ENCODE results near the gene ST8SIA1. TPM values are rescaled to one million over a fixed set of nuclear protein-coding genes. Genes with fewer than 3 reads are reported as not detected.

ST8SIA1 gene
- total and polyA plus RNA-seq, 4 donors: 16.4 to 41.9 (median 36.3) TPM

GRCh38 chr12:22256041-22256441, 78.5 kb downstream of the ST8SIA1 start:
- no peaks in the 10 kb centered on the region for H3K9me3 ChIP-seq (ENCODE audit: control insufficient read depth, insufficient read depth, low read length)
- 25% methylated on average over 6 of the region's 7 CpGs for WGBS (ENCODE audit: insufficient coverage)
- peak in 2 of 6 donors; percentile 29 to 66 for DNase-seq (ENCODE audit: low read depth in 4 of 6, low spot score in 6 of 6)

DNA sequence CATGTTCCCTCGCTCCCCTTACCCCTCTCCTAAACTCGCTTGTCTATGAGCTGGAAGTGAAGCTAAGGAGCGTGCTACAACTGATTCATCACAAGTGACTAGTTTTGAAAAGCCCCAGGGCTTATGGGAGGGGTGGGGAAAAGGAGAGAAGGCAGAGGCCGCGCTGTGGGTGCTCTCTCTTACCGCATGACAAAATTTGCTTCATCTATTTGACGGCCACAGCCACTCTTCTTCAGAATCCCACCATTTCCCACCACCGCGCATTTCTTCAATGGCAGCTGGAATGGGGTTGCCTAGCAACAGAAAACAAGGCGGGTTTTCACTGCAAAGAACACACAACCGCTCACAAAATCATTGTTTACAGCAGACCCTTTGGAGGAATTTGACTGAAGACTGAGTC, 79.4 kb downstream of the ST8SIA1 start:
- H3K36me3 ChIP-seq (ENCODE audit: control insufficient read depth, insufficient read depth, low read length): no peaks in the 10 kb centered on the region
- peaks cover 21% of the 10 kb centered on the region for H3K4me1 ChIP-seq (ENCODE audit: control insufficient read depth, insufficient read depth, low read length)
- peak; percentile 64 to 97 (median 76) for DNase-seq (ENCODE audit: low read depth in 4 of 6, low spot score in 6 of 6)
- H3K9me3 ChIP-seq (ENCODE audit: control insufficient read depth, insufficient read depth, low read length): no peaks in the 10 kb centered on the region
- H3K4me3 ChIP-seq (ENCODE audit: low read depth, low read length): peak overlapping the region; percentile 1
- H3K27ac ChIP-seq (ENCODE audit: low read depth, low read length): peak overlapping the region; percentile 79
- no peaks in the 10 kb centered on the region for H3K27me3 ChIP-seq (ENCODE audit: control insufficient read depth, insufficient read depth, low read length)
- 7% methylated on average over 4 of the region's 11 CpGs for WGBS (ENCODE audit: insufficient coverage)

More at GRCh38 chr12:22256041-22256441, 78.5 kb downstream of the ST8SIA1 start:
- no peaks in the 10 kb centered on the region for H3K27me3 ChIP-seq (ENCODE audit: control insufficient read depth, insufficient read depth, low read length)
- H3K4me1 ChIP-seq (ENCODE audit: control insufficient read depth, insufficient read depth, low read length): peaks cover 21% of the 10 kb centered on the region
- H3K36me3 ChIP-seq (ENCODE audit: control insufficient read depth, insufficient read depth, low read length): no peaks in the 10 kb centered on the region
- H3K27ac ChIP-seq (ENCODE audit: low read depth, low read length): peak overlapping the region; percentile 79
- no peak overlapping the region for H3K4me3 ChIP-seq (ENCODE audit: low read depth, low read length)

- H3K36me3 ChIP-seq (ENCODE audit: control insufficient read depth, insufficient read depth, low read length): no peaks in the 10 kb centered on the region
- DNase-seq (ENCODE audit: low read depth in 4 of 6, low spot score in 6 of 6): peak in 2 of 6 donors; percentile 55 to 75
- peak overlapping the region; percentile 79 for H3K27ac ChIP-seq (ENCODE audit: low read depth, low read length)
- WGBS (ENCODE audit: insufficient coverage): 12% methylated on average over 4 of the region's 7 CpGs
- no peaks in the 10 kb centered on the region for H3K27me3 ChIP-seq (ENCODE audit: control insufficient read depth, insufficient read depth, low read length)
- H3K4me3 ChIP-seq (ENCODE audit: low read depth, low read length): no peak overlapping the region
- H3K4me1 ChIP-seq (ENCODE audit: control insufficient read depth, insufficient read depth, low read length): peaks cover 21% of the 10 kb centered on the region
- no peaks in the 10 kb centered on the region for H3K9me3 ChIP-seq (ENCODE audit: control insufficient read depth, insufficient read depth, low read length)
Observed at GRCh38 chr12:22254478-22254877, 80.0 kb downstream of the ST8SIA1 start.

GRCh38 chr12:22252057-22252456, 82.5 kb downstream of the ST8SIA1 start:
- no peak for DNase-seq (ENCODE audit: low read depth in 4 of 6, low spot score in 6 of 6)
- Histone ChIP-seq H3K36me3 (ENCODE audit: control insufficient read depth, insufficient read depth, low read length) (no peaks in the 10 kb centered on the region), H3K4me3 (ENCODE audit: low read depth, low read length) (no peak overlapping the region), H3K9me3 (ENCODE audit: control insufficient read depth, insufficient read depth, low read length) (no peaks in the 10 kb centered on the region), H3K4me1 (ENCODE audit: control insufficient read depth, insufficient read depth, low read length) (peaks cover 15% of the 10 kb centered on the region), H3K27ac (ENCODE audit: low read depth, low read length) (no peak overlapping the region), H3K27me3 (ENCODE audit: control insufficient read depth, insufficient read depth, low read length) (no peaks in the 10 kb centered on the region)
- no CpG with 5 or more reads among the region's 3 CpGs for WGBS (ENCODE audit: insufficient coverage)

DNA sequence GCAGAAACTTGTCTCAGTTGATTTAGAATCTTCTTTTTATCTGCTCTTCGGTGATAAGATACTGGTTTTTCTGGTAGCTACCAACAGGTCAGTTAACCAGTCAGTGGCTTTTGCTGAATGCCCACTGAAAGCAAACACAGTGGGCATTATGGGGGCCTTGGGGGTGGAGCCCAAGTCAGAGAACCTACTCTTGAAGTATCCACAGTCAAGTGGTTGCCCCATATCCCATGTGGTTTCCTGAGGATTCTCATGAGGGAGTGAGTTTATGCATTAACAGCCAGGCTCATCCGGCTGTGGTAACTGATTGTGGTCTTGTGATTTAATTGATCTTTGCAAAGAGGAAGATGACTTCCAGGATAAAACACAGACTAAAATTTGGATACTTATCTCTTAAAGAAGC, 83.7 kb downstream of the ST8SIA1 start:
- WGBS (ENCODE audit: insufficient coverage): 83% methylated on average over 1 of the region's 2 CpGs
- Histone ChIP-seq H3K36me3 (ENCODE audit: control insufficient read depth, insufficient read depth, low read length) (no peaks in the 10 kb centered on the region), H3K27ac (ENCODE audit: low read depth, low read length) (no peak overlapping the region), H3K4me1 (ENCODE audit: control insufficient read depth, insufficient read depth, low read length) (peaks cover 13% of the 10 kb centered on the region), H3K4me3 (ENCODE audit: low read depth, low read length) (no peak overlapping the region), H3K9me3 (ENCODE audit: control insufficient read depth, insufficient read depth, low read length) (no peaks in the 10 kb centered on the region), H3K27me3 (ENCODE audit: control insufficient read depth, insufficient read depth, low read length) (no peaks in the 10 kb centered on the region)
- no peak for DNase-seq (ENCODE audit: low read depth in 4 of 6, low spot score in 6 of 6)

DNA sequence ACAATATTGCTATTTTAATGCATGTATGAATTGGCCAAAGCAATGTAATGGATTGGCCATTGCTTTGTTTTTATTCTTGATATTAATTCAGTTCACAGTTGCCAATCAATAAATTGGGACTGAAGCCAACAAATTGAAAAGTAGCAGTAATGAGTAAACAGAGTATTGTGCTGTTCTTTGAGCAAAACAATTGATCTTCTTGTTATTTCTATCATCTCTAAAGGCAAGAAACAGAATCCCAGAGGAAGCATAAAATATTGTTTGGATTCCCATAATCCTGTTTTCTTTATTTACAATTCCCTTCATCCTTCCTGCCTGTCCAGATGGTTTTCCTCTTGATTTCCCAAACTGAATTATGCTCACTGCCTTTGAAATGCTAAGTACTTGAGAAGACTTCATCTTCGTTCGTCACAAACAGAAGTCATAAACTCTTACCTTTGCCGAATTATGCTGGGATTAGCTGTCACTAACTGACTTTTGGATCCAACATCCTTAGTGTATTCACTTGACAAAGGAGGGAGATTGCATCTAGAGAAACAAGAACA, 85.9 kb downstream of the ST8SIA1 start:
- no CpG with 5 or more reads among the region's 3 CpGs for WGBS (ENCODE audit: insufficient coverage)
- Histone ChIP-seq H3K9me3 (ENCODE audit: control insufficient read depth, insufficient read depth, low read length) (no peaks in the 10 kb centered on the region), H3K4me1 (ENCODE audit: control insufficient read depth, insufficient read depth, low read length) (no peaks in the 10 kb centered on the region), H3K4me3 (ENCODE audit: low read depth, low read length) (no peak overlapping the region), H3K27ac (ENCODE audit: low read depth, low read length) (no peak overlapping the region), H3K36me3 (ENCODE audit: control insufficient read depth, insufficient read depth, low read length) (peaks cover 2% of the 10 kb centered on the region), H3K27me3 (ENCODE audit: control insufficient read depth, insufficient read depth, low read length) (no peaks in the 10 kb centered on the region)
- DNase-seq (ENCODE audit: low read depth in 4 of 6, low spot score in 6 of 6): no peak

GRCh38 chr12:22248121-22248520, 86.4 kb downstream of the ST8SIA1 start:
- no peaks in the 10 kb centered on the region for H3K27me3 ChIP-seq (ENCODE audit: control insufficient read depth, insufficient read depth, low read length)
- peak in 1 of 6 donors; percentile 57 for DNase-seq (ENCODE audit: low read depth in 4 of 6, low spot score in 6 of 6)
- no peaks in the 10 kb centered on the region for H3K4me1 ChIP-seq (ENCODE audit: control insufficient read depth, insufficient read depth, low read length)
- no peak overlapping the region for H3K27ac ChIP-seq (ENCODE audit: low read depth, low read length)
- no peak overlapping the region for H3K4me3 ChIP-seq (ENCODE audit: low read depth, low read length)
- peaks cover 2% of the 10 kb centered on the region for H3K36me3 ChIP-seq (ENCODE audit: control insufficient read depth, insufficient read depth, low read length)
- H3K9me3 ChIP-seq (ENCODE audit: control insufficient read depth, insufficient read depth, low read length): no peaks in the 10 kb centered on the region
- WGBS (ENCODE audit: insufficient coverage): 53% methylated on average over 5 of the region's 6 CpGs

- H3K27ac ChIP-seq (ENCODE audit: low read depth, low read length): no peak overlapping the region
- no peak for DNase-seq (ENCODE audit: low read depth in 4 of 6, low spot score in 6 of 6)
- 43% methylated on average over 3 of the region's 9 CpGs for WGBS (ENCODE audit: insufficient coverage)
- peaks cover 2% of the 10 kb centered on the region for H3K36me3 ChIP-seq (ENCODE audit: control insufficient read depth, insufficient read depth, low read length)
- no peaks in the 10 kb centered on the region for H3K4me1 ChIP-seq (ENCODE audit: control insufficient read depth, insufficient read depth, low read length)
- no peaks in the 10 kb centered on the region for H3K9me3 ChIP-seq (ENCODE audit: control insufficient read depth, insufficient read depth, low read length)
- H3K4me3 ChIP-seq (ENCODE audit: low read depth, low read length): no peak overlapping the region
- no peaks in the 10 kb centered on the region for H3K27me3 ChIP-seq (ENCODE audit: control insufficient read depth, insufficient read depth, low read length)
Observed at GRCh38 chr12:22246217-22246846, 88.2 kb downstream of the ST8SIA1 start.

DNA sequence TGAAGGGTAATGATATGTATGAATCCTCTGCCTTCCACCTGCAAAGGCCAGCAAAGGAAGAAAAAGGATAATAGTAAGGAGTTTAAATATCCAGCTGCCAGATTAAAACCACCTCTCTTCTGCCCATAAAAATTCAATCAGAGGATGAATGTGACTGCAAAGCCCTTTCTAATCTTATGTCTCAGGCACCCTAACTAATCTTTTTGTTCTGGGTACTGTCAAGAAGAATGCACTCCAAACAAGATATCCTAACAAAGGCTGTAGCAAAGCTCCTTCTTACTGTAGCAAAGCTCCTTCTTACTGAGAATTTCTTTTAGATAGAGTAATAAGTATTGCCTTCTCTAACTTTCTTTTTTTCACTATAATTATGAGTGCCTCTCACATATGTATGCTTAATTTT, 91.8 kb downstream of the ST8SIA1 start:
- H3K27ac ChIP-seq (ENCODE audit: low read depth, low read length): no peak overlapping the region
- no peaks in the 10 kb centered on the region for H3K9me3 ChIP-seq (ENCODE audit: control insufficient read depth, insufficient read depth, low read length)
- peaks cover 2% of the 10 kb centered on the region for H3K36me3 ChIP-seq (ENCODE audit: control insufficient read depth, insufficient read depth, low read length)
- no peaks in the 10 kb centered on the region for H3K27me3 ChIP-seq (ENCODE audit: control insufficient read depth, insufficient read depth, low read length)
- no peaks in the 10 kb centered on the region for H3K4me1 ChIP-seq (ENCODE audit: control insufficient read depth, insufficient read depth, low read length)
- H3K4me3 ChIP-seq (ENCODE audit: low read depth, low read length): no peak overlapping the region
- DNase-seq (ENCODE audit: low read depth in 4 of 6, low spot score in 6 of 6): no peak

DNA sequence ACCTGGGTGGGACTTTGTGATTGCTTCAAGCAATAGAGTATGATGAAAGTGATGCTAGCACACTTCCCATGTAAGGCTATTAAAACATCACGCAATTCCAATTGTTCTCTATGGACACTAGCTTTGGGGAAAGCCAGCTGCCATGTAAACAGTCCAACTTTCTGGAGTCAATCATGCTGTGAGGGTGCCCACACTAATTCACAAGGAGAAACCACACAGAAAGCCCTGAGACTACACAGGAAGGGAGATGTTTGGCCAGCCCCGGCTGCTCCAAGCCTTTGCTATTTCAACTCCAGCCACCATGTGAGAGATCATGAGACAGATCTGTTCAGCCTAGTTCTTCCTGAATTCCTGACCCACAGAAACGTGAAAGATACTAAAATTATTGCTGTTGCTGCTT, 96.3 kb downstream of the ST8SIA1 start:
- no peak overlapping the region for H3K4me3 ChIP-seq (ENCODE audit: low read depth, low read length)
- H3K9me3 ChIP-seq (ENCODE audit: control insufficient read depth, insufficient read depth, low read length): no peaks in the 10 kb centered on the region
- 67% methylated on average over 2 of the region's 3 CpGs for WGBS (ENCODE audit: insufficient coverage)
- H3K4me1 ChIP-seq (ENCODE audit: control insufficient read depth, insufficient read depth, low read length): no peaks in the 10 kb centered on the region
- DNase-seq (ENCODE audit: low read depth in 4 of 6, low spot score in 6 of 6): no peak
- no peaks in the 10 kb centered on the region for H3K27me3 ChIP-seq (ENCODE audit: control insufficient read depth, insufficient read depth, low read length)
- H3K27ac ChIP-seq (ENCODE audit: low read depth, low read length): no peak overlapping the region
- no peaks in the 10 kb centered on the region for H3K36me3 ChIP-seq (ENCODE audit: control insufficient read depth, insufficient read depth, low read length)

Measured in spinal cord (tissue), 10 donors.